Endodermal cell (in vitro differentiated cells): ENCODE results near the gene DENND1A. TPM values are rescaled to one million over a fixed set of nuclear protein-coding genes. Genes with fewer than 3 reads are reported as not detected.

Experiments used
- DNase-seq: peaks from one replicate; pipeline ENCODE4 v3.0.0-alpha.2; 2017
- H3K27ac ChIP-seq: 2 replicates; pipeline ENCODE4 v1.5.1; 2013; ENCODE audit warnings: mild to moderate bottlenecking, low read depth, low read length, moderate library complexity
- H3K27me3 ChIP-seq: 2 replicates; pipeline ENCODE4 v1.6.1; 2013; ENCODE audit warnings: mild to moderate bottlenecking, low read length, moderate library complexity; ENCODE audit not compliant: insufficient read depth, control insufficient read depth, poor library complexity, severe bottlenecking
- H3K36me3 ChIP-seq: 2 replicates; pipeline ENCODE4 v1.7.0; 2013; ENCODE audit warnings: mild to moderate bottlenecking, low read length, moderate library complexity; ENCODE audit not compliant: control insufficient read depth, insufficient read depth
- H3K4me1 ChIP-seq: one replicate; pipeline ENCODE4 v1.7.0; 2013; ENCODE audit warnings: low read length; ENCODE audit not compliant: control insufficient read depth, insufficient read depth
- H3K4me3 ChIP-seq: 2 replicates; pipeline ENCODE4 v1.5.1; 2013; ENCODE audit warnings: mild to moderate bottlenecking, low read length, moderate library complexity
- H3K9ac ChIP-seq: 2 replicates; pipeline ENCODE4 v1.6.1; 2013; ENCODE audit warnings: mild to moderate bottlenecking, low read length, moderate library complexity; ENCODE audit not compliant: poor library complexity, severe bottlenecking; ENCODE audit errors: extremely low read depth
- H3K9me3 ChIP-seq: 2 replicates; pipeline ENCODE4 v1.6.1; 2013; ENCODE audit warnings: mild to moderate bottlenecking, low read length, moderate library complexity; ENCODE audit not compliant: control insufficient read depth
- H3K27ac Mint-ChIP-seq: 2 replicates; pipeline ENCODE4 v1.8.0; 2020; ENCODE audit warnings: mixed read lengths
- H3K27me3 Mint-ChIP-seq: 2 replicates; pipeline ENCODE4 v1.8.0; 2021; ENCODE audit warnings: mild to moderate bottlenecking, mixed read lengths; ENCODE audit not compliant: insufficient read depth
- H3K36me3 Mint-ChIP-seq: 2 replicates; pipeline ENCODE4 v1.8.0; 2020; ENCODE audit warnings: low read depth, mixed read lengths
- H3K4me1 Mint-ChIP-seq: 2 replicates; pipeline ENCODE4 v1.8.0; 2020; ENCODE audit warnings: mixed read lengths
- H3K4me3 Mint-ChIP-seq: 2 replicates; pipeline ENCODE4 v1.8.0; 2020; ENCODE audit warnings: mild to moderate bottlenecking, moderate library complexity, mixed read lengths
- H3K9me3 Mint-ChIP-seq: 2 replicates; pipeline ENCODE4 v1.8.0; 2020; ENCODE audit warnings: mild to moderate bottlenecking, mixed read lengths
- CTCF ChIP-seq: fragments of 200-600 bp; sonication (generic); conservative IDR thresholded peaks from 2 replicates; pipeline ENCODE4 v1.5.0; 2021; ENCODE audit warnings: antibody characterized with exemption, mild to moderate bottlenecking
- WGBS, 2 experiments: methylation state at CpG; one replicate each; pipeline versions ENCODE4 v1.1.5 to v1.1.7; 2013; ENCODE audit warnings: missing lambda C conversion rate in 2 of 2, mixed read lengths in 1 of 2; ENCODE audit not compliant: insufficient coverage in 1 of 2, insufficient read length in 1 of 2; 5-methylcytosine and 5-hydroxymethylcytosine counted together
- total RNA-seq, 2 donors: library from RNA; stranded (reverse); fragmentation: NEBNext Ultra II Directional in 1 of 2; extraction: Animal tissue kit (Norgen Biotek cat#: 25700) in 1 of 2; gene quantifications; 2 replicates in 1 of 2; 3 replicates in 1 of 2; pipeline ENCODE4 v1.2.1, GENCODE V29; 2021

DENND1A gene
- total RNA-seq, 2 donors from 2014 or later = 29.5 to 38.4 TPM

GRCh38 chr9:123669346-123669745 lies 260.6 kb downstream of the DENND1A start:
- no peak for DNase-seq
- H3K36me3 ChIP-seq = peaks cover 17% of the 10 kb centered on the region
- H3K4me3 Mint-ChIP-seq = no peak overlapping the region

GRCh38 chr9:123663529-123663928 lies 266.4 kb downstream of the DENND1A start:
- WGBS, 2 experiments = no CpG with 5 or more reads among the region's 1 CpG
- H3K27ac Mint-ChIP-seq = no peak overlapping the region
- H3K27me3 ChIP-seq = no peaks in the 10 kb centered on the region
- H3K4me1 ChIP-seq = peaks cover 3% of the 10 kb centered on the region
- no peaks in the 10 kb centered on the region for H3K27me3 Mint-ChIP-seq
- peaks cover 47% of the 10 kb centered on the region for H3K9me3 ChIP-seq
- peaks cover 11% of the 10 kb centered on the region for H3K4me1 Mint-ChIP-seq
- peak overlapping the region; percentile 39 for H3K4me3 ChIP-seq
- peaks cover 57% of the 10 kb centered on the region for H3K36me3 Mint-ChIP-seq
- no peak overlapping the region for H3K9ac ChIP-seq
- TF ChIP-seq CTCF = no peak
- H3K36me3 ChIP-seq = peaks cover 30% of the 10 kb centered on the region
- H3K9me3 Mint-ChIP-seq = peaks cover 35% of the 10 kb centered on the region
- no peak for DNase-seq
- H3K4me3 Mint-ChIP-seq = no peak overlapping the region
- H3K27ac ChIP-seq = no peak overlapping the region

More at GRCh38 chr9:123669346-123669745, 260.6 kb downstream of the DENND1A start:
- TF ChIP-seq CTCF = no peak
- Mint-ChIP-seq H3K9me3 (peaks cover 33% of the 10 kb centered on the region), H3K27ac (no peak overlapping the region), H3K4me1 (no peaks in the 10 kb centered on the region), H3K36me3 (peaks cover 60% of the 10 kb centered on the region), H3K27me3 (no peaks in the 10 kb centered on the region)
- Histone ChIP-seq H3K9me3 (peaks cover 38% of the 10 kb centered on the region), H3K27me3 (no peaks in the 10 kb centered on the region), H3K4me3 (no peak overlapping the region), H3K9ac (no peak overlapping the region), H3K27ac (no peak overlapping the region), H3K4me1 (no peaks in the 10 kb centered on the region)
- 87 to 100% methylated on average over 1 to 3 of the region's 3 CpGs for WGBS, 2 experiments

GRCh38 chr9:123662057-123662776 lies 267.7 kb downstream of the DENND1A start:
- Histone ChIP-seq H3K9me3 (peaks cover 47% of the 10 kb centered on the region), H3K4me3 (no peak overlapping the region), H3K27me3 (no peaks in the 10 kb centered on the region), H3K36me3 (peaks cover 30% of the 10 kb centered on the region), H3K27ac (no peak overlapping the region), H3K4me1 (peaks cover 3% of the 10 kb centered on the region), H3K9ac (no peak overlapping the region)
- Mint-ChIP-seq H3K9me3 (peaks cover 35% of the 10 kb centered on the region), H3K36me3 (peaks cover 49% of the 10 kb centered on the region), H3K27ac (no peak overlapping the region), H3K4me3 (no peak overlapping the region), H3K4me1 (peaks cover 16% of the 10 kb centered on the region), H3K27me3 (no peaks in the 10 kb centered on the region)
- WGBS, 2 experiments = 95 to 99% methylated on average over 5 to 8 of the region's 8 CpGs
- no peak for DNase-seq
- no peak for TF ChIP-seq CTCF
